GM18517 (cell line): ENCODE data around the gene C1orf167.

Source experiments
- ATAC-seq: cut with Tn5 transposase; IDR thresholded peaks from one replicate; pipeline ENCODE4 v1.9.1; 2021; ENCODE audit warnings: mild to moderate bottlenecking, moderate library complexity; ENCODE audit not compliant: unreplicated experiment

C1orf167 gene

GRCh38 chr1:11761988-11762406, at the start of gene C1orf167:
Gene C1orf167 (plus strand): TSS chr1:11762193. CDS start chr1:11764401, 2,208 bp downstream.
- ATAC-seq = no peak

GRCh38 chr1:11712285-11712684, 49.7 kb upstream of the C1orf167 start:
- no peak for ATAC-seq

DNA sequence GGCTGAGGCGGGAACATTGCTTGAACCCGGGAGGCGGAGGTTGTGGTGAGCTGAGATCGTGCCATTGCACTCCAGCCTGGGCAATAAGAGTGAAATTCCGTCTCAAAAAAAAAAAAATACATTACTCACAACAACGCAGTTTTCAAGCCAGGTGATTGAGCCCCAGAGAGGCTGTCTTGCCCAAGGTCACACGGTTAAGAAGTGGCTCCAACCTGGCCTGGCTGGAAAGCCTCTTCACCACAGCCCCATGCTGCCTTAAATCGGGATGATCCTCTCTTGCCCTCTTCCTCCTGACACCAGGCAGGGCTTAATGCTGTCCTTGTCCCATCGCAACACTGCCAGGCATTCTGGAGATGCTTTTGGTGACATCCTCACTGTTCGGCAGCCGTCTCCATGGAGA, 48.9 kb upstream of the C1orf167 start:
- no peak for ATAC-seq

DNA sequence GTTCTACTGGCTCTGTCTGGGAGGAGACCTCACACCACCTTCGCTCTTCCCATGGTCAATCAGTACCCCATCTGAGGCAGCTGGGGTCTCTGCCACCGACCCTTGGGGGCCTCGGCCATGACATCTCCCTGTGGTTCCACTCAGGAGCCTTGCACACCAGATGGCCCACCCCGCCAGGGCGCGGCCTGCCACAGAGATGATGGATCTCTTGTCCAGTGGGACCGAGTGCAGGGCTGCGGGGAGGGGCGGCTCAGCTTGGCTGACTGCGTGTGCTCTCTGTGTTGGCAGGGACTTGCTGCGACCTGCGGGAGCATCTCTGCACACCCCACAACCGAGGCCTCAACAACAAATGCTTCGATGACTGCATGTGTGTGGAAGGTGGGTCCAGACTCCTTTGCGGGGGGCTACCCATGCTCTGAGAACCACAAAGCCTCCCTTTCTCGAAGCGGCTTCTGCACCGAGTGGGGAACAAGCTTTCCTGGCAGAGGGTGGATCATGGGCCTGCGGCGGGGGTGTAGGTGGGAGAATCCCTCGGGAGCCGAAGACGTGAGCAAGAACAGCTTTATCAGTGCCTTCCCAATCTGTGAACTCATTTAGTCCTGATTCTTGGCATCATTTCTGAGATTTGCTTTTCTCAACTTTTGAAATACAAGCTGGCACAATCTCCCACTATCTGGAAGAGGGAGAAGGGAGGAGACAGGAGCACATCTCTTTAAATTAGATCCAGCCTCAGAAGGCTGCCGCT, 47.0 kb upstream of the C1orf167 start:
- no peak for ATAC-seq

- no peak for ATAC-seq
These were observed 42.5 kb upstream of the C1orf167 start for GRCh38 chr1:11719313-11720032.

GRCh38 chr1:11720033-11720376, 42.0 kb upstream of the C1orf167 start:
- no peak for ATAC-seq

DNA sequence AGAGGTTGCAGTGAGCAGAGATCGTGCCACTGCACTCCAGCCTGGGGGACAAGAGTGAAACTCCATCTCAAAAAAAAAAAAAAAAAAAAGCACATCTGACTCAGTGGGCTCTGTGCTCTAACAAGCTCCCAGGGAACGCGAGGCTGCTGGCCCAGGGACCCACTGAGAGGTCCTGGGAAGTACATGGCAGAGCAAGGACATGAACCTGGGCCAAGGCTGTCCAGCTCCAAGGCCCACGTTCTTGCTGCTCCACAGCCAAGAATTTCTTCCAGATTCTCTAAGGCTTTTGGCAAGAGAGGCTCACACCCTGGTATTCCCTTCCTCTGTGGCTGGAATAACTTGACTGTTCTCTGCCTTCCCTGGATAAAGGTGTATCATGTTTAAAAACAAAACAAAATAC, 41.5 kb upstream of the C1orf167 start:
- ATAC-seq = no peak

- no peak for ATAC-seq
These were observed 40.7 kb upstream of the C1orf167 start for GRCh38 chr1:11721311-11721710.

- ATAC-seq = no peak
These were observed 39.5 kb upstream of the C1orf167 start for GRCh38 chr1:11722538-11722937.

GRCh38 chr1:11725616-11726015, 36.4 kb upstream of the C1orf167 start:
- ATAC-seq = no peak

DNA sequence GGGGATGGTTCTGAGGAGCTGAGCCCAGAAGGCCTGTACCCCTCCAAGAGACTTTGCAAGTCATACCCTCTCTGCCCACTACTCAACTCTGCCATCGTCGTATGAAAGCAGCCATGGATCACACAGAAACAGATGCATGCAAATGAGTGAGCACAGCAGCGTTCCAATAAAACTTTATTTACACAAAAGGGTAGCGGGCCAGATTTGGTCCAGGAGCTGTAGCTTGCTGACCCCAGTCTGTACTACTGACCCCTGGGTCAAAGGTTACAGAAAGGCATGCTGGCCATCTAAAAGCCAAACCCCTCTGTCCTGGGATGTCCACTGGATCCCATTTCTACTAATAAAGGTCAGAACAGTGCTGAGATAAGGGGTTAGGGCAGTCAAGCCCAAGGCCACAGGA, 34.9 kb upstream of the C1orf167 start:
- ATAC-seq = no peak

- ATAC-seq = no peak
These were observed 33.7 kb upstream of the C1orf167 start for GRCh38 chr1:11728126-11728806.

GRCh38 chr1:11729155-11729497, 32.9 kb upstream of the C1orf167 start:
- ATAC-seq = no peak

DNA sequence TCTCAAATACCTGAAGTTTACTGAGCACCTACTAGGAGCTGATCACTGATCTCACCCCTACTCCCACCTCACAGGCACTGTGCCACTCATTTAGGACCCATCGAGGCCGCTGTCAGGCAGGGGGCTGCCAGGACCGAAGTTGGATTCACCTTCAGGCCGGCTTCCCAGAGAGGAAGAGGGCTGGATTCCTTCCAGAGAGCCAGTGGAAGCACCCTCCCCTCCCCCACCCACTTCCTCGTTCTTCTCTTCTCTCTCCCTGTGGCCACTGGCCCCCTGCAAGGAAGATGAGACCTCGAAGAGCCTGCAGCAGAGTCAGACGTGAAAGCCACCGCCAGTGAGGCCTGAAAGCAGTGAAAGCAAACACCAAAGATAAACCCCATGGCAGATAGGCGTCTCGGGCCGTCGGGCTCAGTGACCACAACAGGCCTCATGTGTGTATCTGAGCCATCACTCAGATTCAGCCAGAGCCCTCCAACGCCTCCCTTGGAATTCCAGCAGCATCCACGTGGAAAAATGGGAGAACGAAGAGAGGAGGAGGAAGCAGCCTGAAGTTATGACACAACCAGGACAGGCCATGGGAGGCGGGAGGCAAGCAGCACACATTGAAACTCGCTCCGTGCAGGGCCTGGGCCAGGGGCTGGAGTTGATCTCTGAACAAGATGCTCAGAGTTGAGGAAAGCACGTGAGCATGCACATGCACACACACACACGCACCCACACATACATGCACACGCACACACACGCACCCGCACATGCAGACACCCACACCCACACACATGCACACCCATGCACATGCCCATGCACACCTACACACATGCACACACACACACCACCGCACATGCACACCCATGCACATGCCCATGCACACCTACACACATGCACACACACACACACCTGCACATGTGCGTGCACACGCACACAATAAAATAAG, 32.2 kb upstream of the C1orf167 start:
- ATAC-seq = no peak

DNA sequence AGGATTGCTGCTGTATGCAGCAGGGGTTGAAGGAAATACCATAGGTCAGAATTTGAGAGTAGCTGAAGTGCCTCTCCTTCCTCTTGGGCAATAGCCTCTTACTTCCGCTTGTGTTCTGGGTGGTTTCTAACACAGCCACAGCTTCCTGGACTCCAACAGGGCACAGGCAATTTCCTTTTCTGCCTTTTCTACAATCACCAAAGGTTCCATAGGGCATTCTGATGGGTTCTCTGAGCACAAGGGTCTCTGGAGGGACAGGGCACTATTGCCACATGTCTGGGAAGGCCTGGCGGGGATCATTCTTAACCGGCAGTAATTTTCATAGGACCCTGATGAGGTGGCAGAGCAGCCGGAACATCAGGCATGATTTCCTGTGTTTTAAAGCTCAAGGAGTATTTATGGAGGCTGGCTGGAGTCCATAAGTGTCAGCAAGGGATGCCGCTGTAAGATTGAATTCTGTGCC, 31.5 kb upstream of the C1orf167 start:
- ATAC-seq = no peak

- no peak for ATAC-seq
These were observed 30.2 kb upstream of the C1orf167 start for GRCh38 chr1:11731691-11732283.

- no peak for ATAC-seq
These were observed 28.7 kb upstream of the C1orf167 start for GRCh38 chr1:11733306-11733705.

GRCh38 chr1:11735531-11735853, 26.5 kb upstream of the C1orf167 start:
- ATAC-seq = no peak

GRCh38 chr1:11735854-11736745, 25.9 kb upstream of the C1orf167 start, which contains the start of gene AGTRAP:
Gene AGTRAP (plus strand): TSS chr1:11736136. CDS start chr1:11736209, 73 bp downstream.
- no peak for ATAC-seq
